ENCODE data around the gene CCDC91.
A peak's percentile ranks its signal among the peaks of the same experiment; 100 is the strongest.
"Not testable (repeated sequence)": the region's sequence is repeated elsewhere in the genome, so short reads cannot be mapped to it uniquely, and the experiment has no call there.

CCDC91 gene

DNA sequence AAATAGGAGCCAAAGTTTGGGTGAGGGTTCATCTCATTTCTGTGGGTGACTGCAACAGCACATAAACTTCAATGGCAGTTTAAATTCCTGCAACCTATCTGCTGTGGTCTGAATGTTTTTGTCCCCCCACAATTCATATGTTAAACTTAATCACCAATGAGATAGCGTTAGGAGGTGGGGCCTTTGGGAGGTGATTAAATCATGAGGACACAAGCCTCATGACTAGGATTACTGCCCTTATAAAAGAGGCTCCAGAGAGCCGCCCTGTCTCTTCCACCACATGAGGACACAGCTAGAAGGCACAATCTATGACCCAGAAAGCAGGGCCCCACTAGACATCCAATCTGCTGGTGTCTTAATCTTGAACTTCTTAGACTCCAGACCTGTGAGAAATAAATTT is 3.8 kb upstream of the CCDC91 start:
- DNase-seq = no peak

DNA sequence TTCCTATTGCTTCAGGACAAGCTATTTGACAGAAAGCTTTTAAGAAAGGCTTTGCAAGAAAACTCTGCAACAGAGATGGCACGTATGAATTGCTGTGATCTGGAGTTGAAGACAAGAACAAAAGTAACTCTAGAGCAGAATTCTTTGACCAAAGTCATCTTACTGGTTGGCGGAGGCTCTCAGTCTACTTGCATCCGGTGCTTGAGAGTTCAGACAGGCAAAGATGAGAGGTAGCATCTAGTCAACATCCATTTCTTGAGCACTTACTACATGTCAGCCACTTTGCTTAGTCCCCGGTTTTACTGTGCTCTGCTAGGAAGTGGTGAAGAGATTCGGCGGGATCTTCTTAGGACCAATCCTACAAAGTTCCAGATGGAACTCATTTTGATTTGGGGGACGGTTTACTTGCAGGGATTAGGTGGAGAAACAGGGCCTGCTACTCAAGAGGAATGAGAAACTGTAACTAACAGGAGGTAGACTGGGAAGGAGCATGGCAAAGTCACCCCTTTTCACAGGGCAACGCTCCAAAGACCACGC is 404 bp upstream of the CCDC91 start:
- DNase-seq = peak in 1 of 2 experiments; percentile 23

DNA sequence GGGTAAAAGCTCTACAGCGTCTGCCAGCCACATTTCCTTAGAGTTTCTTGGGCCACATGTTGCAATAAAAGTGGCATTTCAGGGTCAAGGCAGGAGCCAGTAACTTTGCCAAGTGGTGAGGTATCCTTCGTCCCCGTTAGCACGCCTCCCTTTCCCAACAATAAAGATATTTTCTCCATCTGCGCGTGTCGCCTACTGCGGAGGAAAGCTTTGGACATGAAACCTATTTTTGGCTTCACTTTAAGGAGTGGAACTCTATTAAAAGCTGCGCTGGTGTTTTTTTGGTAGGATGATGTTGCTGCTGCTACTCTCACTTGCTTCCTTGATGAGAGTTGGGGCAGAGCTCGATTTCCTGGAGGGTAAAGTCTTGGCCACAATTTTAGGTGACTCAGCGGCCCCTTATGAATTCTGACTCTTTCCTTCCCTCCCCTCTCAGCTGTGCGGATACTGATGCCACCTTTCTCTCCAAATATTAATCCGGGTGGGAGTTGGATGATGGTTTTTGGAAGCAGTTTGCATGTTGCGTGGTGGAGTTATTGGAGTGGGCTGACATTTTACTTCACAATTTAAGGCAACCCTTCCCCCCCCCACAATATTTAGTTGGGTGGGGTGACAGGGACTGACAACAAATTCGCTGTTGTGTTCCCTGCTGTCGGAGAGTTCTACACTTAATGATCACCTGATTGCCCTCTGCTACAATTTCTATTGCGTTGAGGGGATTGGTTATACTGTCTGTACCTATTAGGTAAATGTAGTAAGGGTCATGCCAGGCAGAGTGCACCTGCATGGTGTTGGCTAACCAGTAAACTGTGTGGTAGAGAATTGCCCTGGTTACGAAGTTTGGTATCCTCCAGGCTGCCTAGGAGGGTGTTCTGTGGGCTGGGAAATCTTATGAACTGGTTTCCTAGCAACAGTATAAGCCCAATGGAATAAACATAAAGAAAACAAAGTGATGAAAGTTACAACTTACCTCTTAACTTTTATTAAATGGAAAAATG is 1.1 kb downstream of the CCDC91 start:
- DNase-seq = peak in 1 of 2 experiments; percentile 39

DNA sequence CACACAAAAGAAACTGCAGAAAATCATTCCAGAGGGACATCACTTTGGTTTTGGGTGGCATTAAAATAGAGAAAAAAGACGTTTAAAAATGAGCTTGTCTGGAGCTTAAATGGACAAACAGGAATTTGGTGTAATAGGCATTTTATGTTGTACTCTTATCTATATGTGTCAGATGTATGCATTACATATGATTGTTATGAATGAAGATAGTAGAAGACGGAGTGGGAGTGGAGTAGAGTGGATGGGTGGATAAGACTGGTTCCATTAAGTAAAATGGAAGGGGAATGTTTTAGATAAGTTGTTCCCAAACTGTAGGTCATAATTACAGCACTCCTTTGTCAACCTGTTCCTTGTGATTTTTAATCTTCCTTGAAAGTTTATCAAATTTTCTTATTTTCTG is 1.9 kb downstream of the CCDC91 start:
- DNase-seq = no peak

DNA sequence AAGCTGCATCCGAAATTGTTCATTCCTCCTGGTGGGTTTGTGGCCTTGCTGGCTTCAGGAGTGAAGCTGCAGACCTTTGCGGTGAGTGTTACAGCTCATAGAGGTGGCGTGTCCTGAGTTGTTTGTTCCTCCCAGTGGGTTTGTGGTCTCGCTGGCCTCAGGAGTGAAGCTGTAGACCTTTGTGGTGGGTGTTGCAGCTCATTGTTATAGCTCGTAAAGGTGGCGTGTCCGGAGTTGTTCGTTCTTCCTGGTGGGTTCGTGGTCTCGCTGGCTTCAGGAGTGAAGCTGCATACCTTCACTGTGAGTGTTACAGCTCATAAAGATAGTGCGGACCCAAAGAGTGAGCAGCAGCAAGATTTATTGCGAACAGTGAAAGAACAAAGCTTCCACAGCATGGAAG is 4.4 kb downstream of the CCDC91 start:
- not testable (repeated sequence) for DNase-seq

DNA sequence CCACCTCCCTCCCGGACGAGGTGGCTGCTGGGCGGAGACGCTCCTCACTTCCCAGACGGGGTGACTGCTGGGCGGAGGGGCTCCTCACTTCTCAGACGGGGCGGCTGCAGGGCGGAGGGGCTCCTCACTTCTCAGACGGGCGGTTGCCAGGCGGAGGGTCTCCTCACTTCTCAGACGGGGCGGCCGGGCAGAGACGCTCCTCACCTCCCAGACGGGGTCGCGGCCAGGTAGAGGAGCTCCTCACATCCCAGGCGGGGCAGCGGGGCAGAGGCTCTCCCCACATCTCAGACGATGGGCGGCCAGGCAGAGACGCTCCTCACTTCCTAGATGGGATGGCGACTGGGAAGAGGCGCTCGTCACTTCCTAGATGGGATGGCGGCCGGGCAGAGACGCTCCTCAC is 10.9 kb downstream of the CCDC91 start:
- DNase-seq = not testable (repeated sequence)

DNA sequence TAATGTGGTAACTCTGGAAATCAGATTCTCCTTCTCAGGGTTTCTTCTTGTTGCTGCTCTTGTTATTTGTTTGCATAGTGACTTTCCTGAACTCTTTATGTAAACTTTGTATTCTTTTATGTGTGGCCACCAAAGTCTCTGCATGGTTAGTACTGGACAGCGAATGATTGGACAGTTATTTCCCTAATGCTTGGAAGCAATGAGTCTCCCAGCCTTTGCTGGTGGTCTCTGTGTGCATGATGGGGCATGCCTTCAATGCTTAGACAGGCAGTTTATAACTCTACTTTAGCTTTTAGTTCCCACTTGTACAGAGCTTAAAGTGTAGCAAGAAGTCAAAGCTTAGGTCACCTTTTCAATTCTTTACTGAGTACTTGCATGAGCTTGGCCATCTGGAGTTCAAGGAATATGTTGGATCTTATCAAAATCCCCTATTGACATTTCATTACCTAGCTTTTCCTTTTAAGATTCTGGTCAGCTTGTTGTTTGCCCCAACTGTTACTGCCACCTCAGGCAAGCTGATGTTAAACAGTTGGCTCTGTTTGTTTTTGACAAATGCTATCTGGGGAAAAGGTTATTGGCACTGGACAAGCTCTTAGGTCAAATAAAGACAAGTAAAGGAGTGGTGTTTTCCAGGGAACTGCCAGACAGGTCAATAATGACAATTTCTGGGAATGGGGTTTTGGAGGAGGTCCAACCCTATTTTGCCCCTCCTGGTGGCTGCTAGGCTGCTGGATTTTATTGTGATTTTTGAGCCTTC is 12.3 kb downstream of the CCDC91 start:
- no peak for DNase-seq

DNA sequence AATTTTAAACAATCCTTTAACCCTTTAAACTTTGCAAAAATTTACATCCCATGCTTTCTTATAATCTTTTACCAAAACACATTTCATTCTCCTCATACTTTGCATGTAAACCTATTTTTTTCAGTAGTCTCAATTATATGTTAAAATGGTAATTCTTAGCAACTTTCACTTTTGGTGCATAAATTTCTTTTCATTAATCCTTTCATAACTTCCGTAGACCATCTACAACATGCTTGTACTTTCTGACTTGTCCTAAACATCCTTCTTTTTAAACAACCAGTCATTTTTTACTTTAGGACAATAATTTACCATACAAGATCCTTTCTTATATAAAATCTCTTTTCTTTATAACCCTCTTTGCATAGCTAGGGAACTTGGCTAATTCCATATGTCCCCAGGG is 19.5 kb downstream of the CCDC91 start:
- DNase-seq = peak in 1 of 2 experiments; percentile 2

DNA sequence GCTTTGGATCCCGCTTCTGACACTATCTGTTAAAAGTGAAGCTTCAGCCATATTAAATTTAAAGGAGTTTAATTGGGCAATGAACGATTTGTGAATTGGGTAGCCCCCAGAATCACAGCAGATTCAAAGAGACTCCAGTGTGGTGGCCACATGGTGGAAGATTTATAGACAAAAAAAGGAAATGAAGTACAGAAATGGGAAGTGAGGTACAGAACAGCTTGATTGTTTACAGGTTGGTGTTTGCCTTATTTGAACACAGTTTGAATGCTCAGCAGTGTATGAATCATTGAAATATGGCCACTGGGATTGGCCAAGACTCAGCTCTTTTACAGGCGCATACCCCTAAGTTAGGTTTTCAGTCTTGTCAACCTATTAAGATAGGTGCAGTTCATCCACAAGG is 21.9 kb downstream of the CCDC91 start:
- no peak for DNase-seq

DNA sequence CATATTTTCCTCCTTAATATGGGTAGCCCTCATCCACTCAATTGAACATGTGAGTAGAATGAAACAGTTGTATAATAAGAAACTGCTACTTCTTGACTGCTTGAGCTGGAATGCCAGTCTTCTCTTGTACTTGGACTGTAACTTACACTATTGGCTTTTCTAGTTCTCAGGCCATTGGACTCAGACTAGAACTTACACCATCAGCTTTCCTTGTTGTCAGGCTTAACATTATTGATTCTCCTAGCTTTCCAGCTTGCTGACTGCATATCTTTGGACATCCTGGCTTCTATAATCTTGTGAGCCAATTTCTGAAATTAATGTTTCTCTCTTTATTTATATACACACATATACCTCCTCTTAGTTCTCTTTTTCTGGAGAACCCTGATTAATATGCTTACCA is 24.8 kb downstream of the CCDC91 start:
- DNase-seq = no peak

DNA sequence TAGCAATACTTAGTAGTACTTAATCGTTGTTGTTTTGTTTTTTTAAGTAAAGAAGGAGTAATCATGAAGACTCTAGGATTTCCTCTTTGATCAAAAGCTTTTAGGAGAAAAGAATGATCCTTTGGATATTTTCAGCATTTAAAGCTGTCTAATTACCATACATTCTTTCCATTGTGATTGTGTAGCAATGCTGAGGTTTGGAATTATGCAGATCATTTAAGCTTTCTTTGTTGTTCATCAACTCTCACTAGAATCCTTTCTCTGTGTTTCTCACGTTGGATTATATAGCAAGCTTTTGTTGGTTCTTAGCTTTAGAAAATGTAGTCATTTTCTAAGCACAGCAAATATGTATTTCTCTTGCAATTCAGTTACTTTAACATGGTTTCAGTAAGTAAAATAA is 25.8 kb downstream of the CCDC91 start:
- DNase-seq = no peak

DNA sequence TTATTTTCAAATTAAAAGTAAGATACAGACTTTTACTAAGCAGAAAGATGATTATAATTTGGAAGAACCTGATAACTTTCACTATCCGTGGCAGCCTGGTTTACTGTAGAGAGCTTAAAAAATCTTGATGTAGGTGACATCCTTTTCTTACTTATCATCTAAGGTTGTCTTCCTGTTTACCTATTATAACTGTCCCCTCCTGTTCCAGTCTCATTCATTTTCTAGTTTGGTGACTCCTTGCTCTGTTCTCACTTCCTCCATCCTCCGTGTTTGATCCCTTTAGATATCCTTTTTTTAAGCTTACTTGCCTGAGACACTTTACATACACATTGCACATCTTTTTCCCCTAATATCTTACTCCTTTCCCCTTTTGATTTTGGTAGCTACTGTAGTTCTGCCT is 27.5 kb downstream of the CCDC91 start:
- no peak for DNase-seq

DNA sequence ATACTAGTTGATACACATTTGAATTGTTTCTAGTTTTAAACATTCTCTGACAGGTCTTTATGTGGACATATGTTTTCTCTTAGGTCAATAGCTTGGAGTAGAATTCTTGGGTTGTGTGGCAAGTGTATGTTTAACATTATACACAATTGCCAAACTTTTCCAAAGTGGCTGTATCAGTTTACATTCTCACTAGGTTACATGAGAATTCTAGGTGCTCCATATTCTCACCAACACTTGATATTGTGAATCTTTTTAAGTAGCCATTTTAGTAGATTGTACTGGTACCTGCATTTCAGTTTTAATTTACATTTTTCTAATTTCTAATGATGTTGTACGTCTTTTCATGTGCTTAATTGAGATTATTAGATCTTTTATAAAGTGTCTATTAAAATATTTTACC is 28.6 kb downstream of the CCDC91 start:
- no peak for DNase-seq

DNA sequence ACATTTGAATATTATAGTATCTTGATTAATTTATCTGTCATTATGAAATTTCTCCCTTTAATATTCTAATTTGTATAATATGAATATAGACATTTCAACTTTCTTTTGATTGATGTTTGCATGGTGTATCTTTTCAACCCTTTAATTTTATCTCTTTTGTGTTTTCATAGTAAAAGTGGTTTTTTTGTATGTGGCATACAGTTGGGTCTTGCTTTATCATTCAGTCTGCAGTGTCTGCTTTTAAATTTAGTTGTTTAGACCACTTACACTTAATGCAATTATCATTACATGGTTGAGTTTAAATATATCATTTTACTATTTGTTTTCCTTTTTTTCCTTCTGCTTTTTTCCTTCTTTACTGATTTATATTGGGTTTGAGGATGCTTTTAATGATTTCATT is 29.6 kb downstream of the CCDC91 start:
- DNase-seq = no peak

DNA sequence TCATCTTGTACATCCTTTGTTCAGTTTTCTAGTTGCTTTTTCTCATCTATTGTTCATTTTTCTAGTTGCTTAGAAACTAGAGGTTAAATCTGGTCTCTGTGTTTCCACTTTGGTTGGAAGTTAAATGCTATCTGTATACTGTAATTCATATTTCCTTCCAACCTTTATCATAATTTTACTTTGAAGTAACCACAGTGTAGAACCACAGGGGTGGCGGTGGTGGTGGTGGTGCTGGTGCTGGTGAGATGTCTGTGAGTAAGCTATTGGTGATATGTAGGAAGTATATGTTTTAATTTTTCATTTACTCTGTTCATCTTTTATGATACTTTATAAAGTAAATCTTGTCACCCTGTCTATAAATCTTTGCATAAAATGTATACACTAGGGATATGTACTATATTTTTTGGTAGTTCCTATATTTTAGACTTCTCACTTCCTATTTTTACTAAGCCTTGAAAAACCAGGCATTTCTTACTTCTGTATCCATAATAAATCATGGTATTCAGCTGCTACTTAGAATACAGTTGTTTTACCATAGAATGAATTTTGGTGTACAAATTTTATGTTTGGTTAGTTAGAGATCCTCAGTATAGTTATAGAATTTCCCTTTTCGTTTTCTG is 31.9 kb downstream of the CCDC91 start:
- DNase-seq = no peak

DNA sequence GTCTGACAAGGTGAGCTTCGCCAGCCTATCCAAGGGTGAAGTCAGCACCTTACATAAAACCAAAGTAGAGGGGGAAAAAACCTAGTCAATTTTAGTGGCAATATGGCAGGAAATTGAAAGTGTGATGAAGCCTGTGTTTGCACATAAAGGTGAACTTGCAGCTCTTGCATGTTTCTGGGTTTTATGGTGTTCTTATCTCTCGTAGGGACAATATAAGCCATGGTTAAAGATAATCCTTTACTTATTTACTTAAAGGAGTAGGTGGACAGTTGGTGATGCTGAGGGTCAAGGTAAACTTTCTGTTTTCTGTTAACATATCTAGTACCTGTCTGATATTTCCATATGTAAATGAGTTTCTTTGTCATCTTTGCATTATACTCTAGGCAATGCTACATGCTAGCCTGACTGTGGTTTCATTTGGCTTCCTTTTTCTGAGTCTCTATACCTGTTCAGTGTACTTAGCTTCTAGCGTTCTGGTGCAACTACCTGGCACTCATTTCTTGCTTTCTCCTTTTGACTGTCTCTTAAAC is 32.8 kb downstream of the CCDC91 start:
- peak; percentile 8 to 66 for DNase-seq

DNA sequence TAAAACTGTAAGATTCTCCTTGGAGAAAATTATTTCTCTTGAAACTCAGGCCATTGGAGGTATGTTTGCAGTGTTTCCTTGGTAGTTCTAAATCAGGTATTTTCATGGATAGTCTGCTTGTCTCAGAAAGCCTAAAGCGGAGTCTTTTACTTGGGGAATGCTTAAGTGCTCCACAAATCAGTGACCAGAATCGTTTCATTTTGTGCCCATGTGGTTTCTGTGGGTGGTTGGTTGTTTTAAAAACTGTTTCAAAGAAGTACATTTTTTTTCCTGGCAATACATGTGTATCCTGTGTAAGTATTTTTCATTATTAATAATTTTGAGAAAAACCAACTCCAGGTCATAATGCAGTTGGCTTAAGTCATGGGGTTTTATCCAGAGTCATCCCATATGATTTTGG is 33.6 kb downstream of the CCDC91 start:
- DNase-seq = no peak

DNA sequence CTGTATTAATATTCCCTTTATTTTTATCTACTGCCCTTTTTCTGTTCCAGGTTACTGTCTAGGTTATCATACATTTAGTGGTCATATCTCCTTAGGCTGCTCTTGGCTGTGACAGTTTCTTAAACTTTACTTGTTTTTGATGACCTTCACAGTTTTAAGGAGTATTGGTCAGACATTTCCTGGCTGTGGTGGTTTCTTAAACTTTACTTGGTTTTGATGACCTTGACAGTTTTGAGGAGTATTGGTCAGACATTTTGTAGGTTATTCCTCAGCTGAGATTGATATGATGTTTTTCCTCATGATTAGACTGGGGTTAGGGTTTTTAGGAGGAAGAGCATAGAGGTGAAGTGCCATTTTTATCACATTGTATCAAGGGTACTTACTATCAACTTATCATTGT is 36.4 kb downstream of the CCDC91 start:
- DNase-seq = no peak

DNA sequence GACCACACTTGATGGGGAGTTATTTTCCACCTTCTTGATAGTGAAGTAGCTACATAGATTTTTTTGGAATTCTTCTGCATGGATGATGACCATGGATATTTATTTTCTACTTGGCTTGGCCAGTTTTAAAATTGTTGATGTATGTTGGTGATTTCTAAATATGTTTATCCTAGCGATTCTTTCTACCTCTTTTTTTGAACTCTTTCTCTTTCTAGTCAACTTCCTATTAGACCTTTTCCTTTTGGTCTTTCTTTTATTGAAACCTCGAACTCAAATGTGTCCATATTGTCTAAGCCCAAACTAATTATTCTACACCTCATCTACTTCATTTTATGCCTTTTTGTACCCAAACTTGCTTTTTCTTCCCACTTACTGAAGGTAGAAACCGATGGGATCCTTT is 37.0 kb downstream of the CCDC91 start:
- DNase-seq = no peak

DNA sequence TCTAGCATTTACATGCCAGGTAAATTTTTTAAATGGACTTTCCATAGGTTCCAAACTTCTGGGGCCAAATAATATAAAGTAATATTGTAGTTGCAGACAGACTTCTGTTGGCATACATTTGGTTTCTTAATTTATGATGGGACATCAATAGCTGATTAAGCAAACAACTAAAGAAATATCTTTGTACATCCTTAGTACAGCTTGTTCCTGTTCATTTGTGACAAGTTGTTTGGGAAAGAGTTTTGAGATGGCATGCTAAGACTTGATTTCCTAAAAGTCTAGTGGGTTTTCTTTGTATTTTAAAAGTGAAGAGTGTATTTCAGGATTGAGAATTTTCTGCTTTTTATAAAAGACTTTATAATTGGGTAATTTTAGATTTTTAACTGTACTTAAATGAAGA is 41.0 kb downstream of the CCDC91 start:
- no peak for DNase-seq

DNA sequence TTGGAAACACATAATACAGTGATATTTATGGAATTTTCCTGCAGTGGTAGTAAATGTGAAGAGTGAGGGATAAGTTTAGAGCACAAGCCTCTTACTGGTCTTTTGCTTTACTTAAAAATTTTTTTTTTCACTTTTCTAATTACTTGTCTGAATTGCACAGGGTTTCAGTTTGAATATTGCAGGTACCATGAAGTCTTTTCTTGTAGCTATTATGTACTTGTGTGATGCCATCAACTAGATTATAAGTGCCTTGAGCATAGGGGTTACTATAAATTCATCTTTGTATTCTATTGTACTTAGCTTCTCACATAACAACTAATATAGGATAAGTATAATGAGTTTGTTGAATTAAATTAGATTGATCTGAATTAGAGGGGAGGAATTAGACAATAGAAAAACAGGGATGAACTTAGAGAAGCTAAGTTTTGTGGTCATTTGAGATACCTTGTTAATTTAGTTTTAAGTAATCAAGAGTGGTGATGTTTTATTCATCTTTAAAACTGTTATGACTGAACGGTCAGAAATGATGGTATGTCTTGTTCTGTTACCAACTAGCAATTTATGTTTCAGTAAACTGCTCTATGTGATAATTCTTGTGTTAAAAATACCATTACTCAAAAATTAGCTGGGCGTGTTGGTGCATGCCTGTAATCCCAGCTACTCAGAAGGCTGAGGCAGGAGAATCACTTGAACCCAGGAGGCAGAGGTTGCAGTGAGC is 42.1 kb downstream of the CCDC91 start:
- DNase-seq = no peak

DNA sequence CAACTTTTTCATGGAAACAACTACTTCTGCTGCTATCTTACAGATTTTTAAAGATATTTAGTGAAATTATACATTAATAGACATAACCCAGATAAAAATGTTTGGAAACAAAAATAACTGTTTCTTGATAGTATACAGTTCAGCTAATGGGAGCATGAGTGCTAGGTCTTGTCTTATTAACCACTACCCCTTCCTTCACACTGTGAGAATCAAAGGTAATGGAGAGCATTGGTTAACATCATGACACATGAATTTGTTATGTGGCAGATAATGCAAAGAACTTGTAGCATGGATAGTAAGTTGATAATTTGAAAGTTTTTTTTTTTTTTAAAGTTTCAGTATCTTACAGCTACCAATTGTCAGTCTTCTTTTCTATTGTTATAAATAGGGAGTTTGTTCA is 44.2 kb downstream of the CCDC91 start:
- DNase-seq = no peak

All from NCI-H526 (cell line).